ENCODE data around the gene DOK3. TPM values are rescaled to one million over a fixed set of nuclear protein-coding genes. Genes with fewer than 3 reads are reported as not detected.

The DOK3 gene
- total and polyA plus RNA-seq, 2 donors (not counting 1 experiment from before 2014, with no cell fraction given), result 103 to 115 TPM

DNA sequence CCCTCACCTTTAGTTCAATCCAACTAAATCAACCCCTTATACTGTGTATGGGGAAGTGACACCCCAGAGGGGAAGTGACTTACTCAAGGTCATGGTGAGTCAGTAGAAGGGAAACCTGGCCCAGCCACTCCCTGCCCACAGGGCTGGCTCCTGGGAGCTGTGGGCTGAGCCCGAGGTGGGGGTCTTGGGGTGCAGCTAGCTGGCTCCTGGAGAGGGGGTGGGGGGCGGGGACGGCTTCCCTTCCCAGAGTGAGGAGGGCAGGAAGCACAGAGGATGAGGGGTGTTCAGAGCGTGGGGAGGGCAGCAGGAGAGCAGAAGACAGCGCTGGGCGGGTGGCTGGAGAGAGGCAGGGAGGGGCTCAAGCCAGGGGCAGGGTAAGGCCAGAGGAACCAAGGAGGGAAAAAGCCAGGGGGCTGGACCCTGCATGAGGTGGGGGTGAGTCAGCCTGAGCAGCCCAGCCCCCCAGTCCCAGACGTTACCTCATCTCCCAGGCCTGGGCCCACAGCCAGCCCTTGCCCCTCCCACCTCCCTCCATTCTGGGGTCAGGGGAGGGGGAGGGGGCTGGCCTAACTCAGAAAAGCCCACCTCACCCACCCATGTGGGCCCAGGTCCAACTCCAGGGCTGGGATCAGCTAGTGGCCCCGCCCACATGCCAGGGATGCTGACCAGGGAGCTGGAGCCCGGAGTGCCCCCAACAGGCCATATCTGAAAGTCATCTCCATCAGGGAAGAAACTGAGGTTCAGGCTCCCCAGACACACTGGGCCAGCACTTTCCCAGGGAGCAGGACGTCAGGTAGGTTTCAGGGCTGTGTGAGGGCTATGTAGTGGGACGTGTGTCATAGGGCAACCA lies 15.1 kb downstream of the DOK3 start:
- peak overlapping the region; percentile 29 to 63 for H3K27ac ChIP-seq (ENCODE audit: low read length in 2 of 2)
- Mint-ChIP-seq H3K9me3 (ENCODE audit: insufficient read depth) (no peaks in the 10 kb centered on the region), H3K27me3 (peaks cover 3% of the 10 kb centered on the region), H3K27ac (peak overlapping the region; percentile 77), H3K4me3 (peak overlapping the region; percentile 39), H3K4me1 (peaks cover 54% of the 10 kb centered on the region)
- ChIA-PET CTCF (interaction anchor here (1.1 to 2.5 kb wide), 6 partner anchors 22 to 185 kb away, joined by 3 to 11 read pairs (median 5); partner anchors contain the start of gene DDX41), POLR2A (interaction anchor here (0.7 to 1.1 kb wide), 3 partner anchors 38 to 105 kb away, joined by 3 to 4 read pairs (median 3); partner anchors contain the start of gene B4GALT7)
- H3K9me3 ChIP-seq (ENCODE audit: control extremely low read depth in 1 of 3, control insufficient read depth in 2 of 3, insufficient read depth in 1 of 3, low read length in 2 of 3), result peaks cover 0 to 10% (median 0%) of the 10 kb centered on the region in 3 donors
- peak overlapping the region; percentile 46 for H3K4me2 ChIP-seq (replicated peaks; ENCODE audit: low read depth, low read length, poor library complexity, severe bottlenecking)
- peaks cover 10% of the 10 kb centered on the region for H4K20me1 ChIP-seq (ENCODE audit: control insufficient read depth, insufficient read depth, low read length, poor library complexity, severe bottlenecking)
- intact Hi-C loops (cut with micrococcal nuclease), result no loop called here
- peaks cover 0 to 10% (median 4%) of the 10 kb centered on the region in 4 experiments for H3K27me3 ChIP-seq (replicated peaks in 1 of 4; ENCODE audit: control extremely low read depth in 1 of 4, control insufficient read depth in 3 of 4, insufficient read depth in 4 of 4, low read length in 3 of 4)
- H3K36me3 ChIP-seq (replicated peaks in 1 of 2; ENCODE audit: control extremely low read depth in 1 of 2, control insufficient read depth in 1 of 2, extremely low read depth in 1 of 2, insufficient read depth in 2 of 2, low read length in 1 of 2), result no peaks in the 10 kb centered on the region
- H2AFZ ChIP-seq (ENCODE audit: insufficient read depth, low read depth, low read length, poor library complexity, severe bottlenecking), result no peak overlapping the region
- WGBS (ENCODE audit: insufficient coverage), result 59% methylated on average over 9 of the region's 11 CpGs
- no peak overlapping the region for H3K4me3 ChIP-seq (ENCODE audit: control extremely low read depth in 1 of 5, extremely low read depth in 1 of 5, insufficient read depth in 1 of 5, low read depth in 2 of 5, low read length in 4 of 5)
- DNase-seq (peak; percentile 71), ATAC-seq (ENCODE audit: low read depth) (peak; percentile 36)
- TF ChIP-seq EZH2 (IDR thresholded peaks at IDR 0.05; ENCODE audit: borderline replicate concordance, insufficient read depth, low read depth, low read length, poor library complexity, severe bottlenecking), result no peak
- TF ChIP-seq, protein P1, sequence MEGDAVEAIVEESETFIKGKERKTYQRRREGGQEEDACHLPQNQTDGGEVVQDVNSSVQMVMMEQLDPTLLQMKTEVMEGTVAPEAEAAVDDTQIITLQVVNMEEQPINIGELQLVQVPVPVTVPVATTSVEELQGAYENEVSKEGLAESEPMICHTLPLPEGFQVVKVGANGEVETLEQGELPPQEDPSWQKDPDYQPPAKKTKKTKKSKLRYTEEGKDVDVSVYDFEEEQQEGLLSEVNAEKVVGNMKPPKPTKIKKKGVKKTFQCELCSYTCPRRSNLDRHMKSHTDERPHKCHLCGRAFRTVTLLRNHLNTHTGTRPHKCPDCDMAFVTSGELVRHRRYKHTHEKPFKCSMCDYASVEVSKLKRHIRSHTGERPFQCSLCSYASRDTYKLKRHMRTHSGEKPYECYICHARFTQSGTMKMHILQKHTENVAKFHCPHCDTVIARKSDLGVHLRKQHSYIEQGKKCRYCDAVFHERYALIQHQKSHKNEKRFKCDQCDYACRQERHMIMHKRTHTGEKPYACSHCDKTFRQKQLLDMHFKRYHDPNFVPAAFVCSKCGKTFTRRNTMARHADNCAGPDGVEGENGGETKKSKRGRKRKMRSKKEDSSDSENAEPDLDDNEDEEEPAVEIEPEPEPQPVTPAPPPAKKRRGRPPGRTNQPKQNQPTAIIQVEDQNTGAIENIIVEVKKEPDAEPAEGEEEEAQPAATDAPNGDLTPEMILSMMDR (IDR thresholded peaks at IDR 0.05), result no peak
- H3K4me1 ChIP-seq (ENCODE audit: control insufficient read depth in 2 of 2, insufficient read depth in 2 of 2, low read length in 2 of 2), result peaks cover 37 to 50% of the 10 kb centered on the region in 2 donors
- H3K79me2 ChIP-seq (ENCODE audit: control insufficient read depth, insufficient read depth, low read length), result peaks cover 9% of the 10 kb centered on the region
- H3K9ac ChIP-seq (ENCODE audit: low read length), result no peak overlapping the region
